Omental fat pad (tissue), 4 donors: Measurements from ENCODE around the gene MRPL45. TPM values are rescaled to one million over a fixed set of nuclear protein-coding genes. Genes with fewer than 3 reads are reported as not detected.
A peak's percentile ranks its signal among the peaks of the same experiment; 100 is the strongest.

ENCODE experiments used
- ATAC-seq: fragments of 150-250 bp; one replicate; pipeline ENCODE4 v1.9.1; 2016; ENCODE audit warnings: mild to moderate bottlenecking, moderate library complexity; ENCODE audit not compliant: low FRiP score
- DNase-seq: peaks from one replicate; pipeline ENCODE4 v3.0.0-alpha.2; 2019; ENCODE audit warnings: low spot score
- total RNA-seq, 4 donors: library from RNA; depleted of rRNA; stranded (reverse); fragments of >200 nt; gene quantifications; one replicate each; pipeline ENCODE4 v1.1.0, GENCODE V29; 2016
- TF ChIP-seq, protein P1 (sequence below), 3 donors: fragments of 450-650 bp; IDR thresholded peaks; one replicate each; pipeline ENCODE4 v1.5.1; 2016 to 2017; ENCODE audit warnings: antibody characterized with exemption in 3 of 3, mild to moderate bottlenecking in 3 of 3, moderate library complexity in 2 of 3

MRPL45 gene
- total RNA-seq, 4 donors from 2014 or later: 19.1 to 38.4 (median 31.6) TPM

- ATAC-seq: no peak
- no peak for DNase-seq
- TF ChIP-seq, protein P1, sequence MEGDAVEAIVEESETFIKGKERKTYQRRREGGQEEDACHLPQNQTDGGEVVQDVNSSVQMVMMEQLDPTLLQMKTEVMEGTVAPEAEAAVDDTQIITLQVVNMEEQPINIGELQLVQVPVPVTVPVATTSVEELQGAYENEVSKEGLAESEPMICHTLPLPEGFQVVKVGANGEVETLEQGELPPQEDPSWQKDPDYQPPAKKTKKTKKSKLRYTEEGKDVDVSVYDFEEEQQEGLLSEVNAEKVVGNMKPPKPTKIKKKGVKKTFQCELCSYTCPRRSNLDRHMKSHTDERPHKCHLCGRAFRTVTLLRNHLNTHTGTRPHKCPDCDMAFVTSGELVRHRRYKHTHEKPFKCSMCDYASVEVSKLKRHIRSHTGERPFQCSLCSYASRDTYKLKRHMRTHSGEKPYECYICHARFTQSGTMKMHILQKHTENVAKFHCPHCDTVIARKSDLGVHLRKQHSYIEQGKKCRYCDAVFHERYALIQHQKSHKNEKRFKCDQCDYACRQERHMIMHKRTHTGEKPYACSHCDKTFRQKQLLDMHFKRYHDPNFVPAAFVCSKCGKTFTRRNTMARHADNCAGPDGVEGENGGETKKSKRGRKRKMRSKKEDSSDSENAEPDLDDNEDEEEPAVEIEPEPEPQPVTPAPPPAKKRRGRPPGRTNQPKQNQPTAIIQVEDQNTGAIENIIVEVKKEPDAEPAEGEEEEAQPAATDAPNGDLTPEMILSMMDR (IDR thresholded peaks at IDR 0.05): no peak
Observed at GRCh38 chr17:38315497-38315896, 18.5 kb downstream of the MRPL45 start.

GRCh38 chr17:38317081-38317480 is 20.1 kb downstream of the MRPL45 start:
- TF ChIP-seq, protein P1 (IDR thresholded peaks at IDR 0.05): no peak
- DNase-seq (no peak), ATAC-seq (no peak)

- DNase-seq: no peak
- TF ChIP-seq, protein P1 (IDR thresholded peaks at IDR 0.05): no peak
- no peak for ATAC-seq
Observed at GRCh38 chr17:38320482-38320881, 23.5 kb downstream of the MRPL45 start.

GRCh38 chr17:38322156-38322779 is 25.3 kb downstream of the MRPL45 start:
- peak; percentile 41 for ATAC-seq
- peak; percentile 56 for DNase-seq
- TF ChIP-seq, protein P1 (IDR thresholded peaks at IDR 0.05): no peak

DNA sequence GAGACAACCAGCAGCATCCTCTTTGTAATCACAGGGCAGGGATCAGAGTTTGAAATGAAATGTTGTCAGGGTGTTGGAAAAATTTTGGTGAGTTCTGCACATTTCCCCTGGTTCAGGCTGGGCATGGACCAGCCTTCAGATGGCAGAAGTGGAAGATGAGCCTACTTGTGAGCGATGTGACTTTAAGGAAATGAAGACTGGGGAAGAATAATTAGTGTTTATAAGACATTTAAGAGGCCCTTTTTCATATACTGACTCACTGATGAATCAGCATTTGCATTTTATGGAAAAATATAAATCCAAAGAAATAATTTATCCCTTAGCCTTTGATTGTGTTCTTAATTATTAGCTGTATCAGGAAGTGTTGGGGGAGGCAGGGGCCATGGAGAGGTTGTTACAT is 25.9 kb downstream of the MRPL45 start:
- TF ChIP-seq, protein P1 (IDR thresholded peaks at IDR 0.05): no peak
- no peak for DNase-seq
- no peak for ATAC-seq

DNA sequence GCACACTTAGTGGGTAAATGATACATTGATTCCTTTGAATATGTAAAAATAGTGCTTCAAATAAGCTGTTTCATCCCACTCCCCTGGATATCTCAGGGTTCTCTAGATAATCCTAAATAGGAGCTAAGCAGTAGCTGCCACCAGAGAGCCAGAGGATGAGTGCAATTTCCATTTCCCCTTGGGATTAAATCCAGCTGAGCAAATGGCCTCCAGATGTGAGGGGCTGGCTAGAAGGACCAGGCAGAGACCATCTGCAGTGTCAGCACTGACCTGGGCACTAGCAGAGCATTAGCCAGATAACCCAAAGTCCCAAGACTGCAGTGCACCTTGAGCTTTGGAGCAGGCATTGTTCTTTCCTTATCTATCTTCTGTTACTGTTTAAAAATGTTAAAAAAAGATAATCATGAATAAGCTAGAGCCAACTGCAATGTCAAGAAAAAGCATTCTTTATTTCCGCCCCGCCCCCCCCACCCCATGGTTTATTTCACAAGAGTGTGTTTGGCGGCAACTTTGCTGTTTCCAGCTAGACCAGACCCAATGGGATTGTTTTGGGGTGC is 27.3 kb downstream of the MRPL45 start:
- ATAC-seq (no peak), DNase-seq (no peak)
- TF ChIP-seq, protein P1 (IDR thresholded peaks at IDR 0.05): no peak

GRCh38 chr17:38324772-38325171 is 27.8 kb downstream of the MRPL45 start:
- ATAC-seq (no peak), DNase-seq (no peak)
- TF ChIP-seq, protein P1 (IDR thresholded peaks at IDR 0.05): no peak
